ENCODE results near the gene TSLP.

- no peak for TF ChIP-seq CTCF (IDR thresholded peaks at IDR 0.05; ENCODE audit: low read length)
- TF ChIP-seq EZH2 (IDR thresholded peaks at IDR 0.05; ENCODE audit: borderline replicate concordance, low read length), result no peak
Observed at GRCh38 chr5:111095982-111096381, 24.5 kb downstream of the TSLP start.
